ENCODE results near the gene GCLC.

GCLC gene

GRCh38 chr6:53464483-53464882 is 80.4 kb downstream of the GCLC start:
- no peak for DNase-seq (ENCODE audit: low read depth, low spot score)
- H3K27ac ChIP-seq: no peak overlapping the region

- no peak for DNase-seq (ENCODE audit: low read depth, low spot score)
- H3K27ac ChIP-seq: no peak overlapping the region
Observed at GRCh38 chr6:53461696-53462095, 83.2 kb downstream of the GCLC start.

- no peak overlapping the region for H3K27ac ChIP-seq
- no peak for DNase-seq (ENCODE audit: low read depth, low spot score)
Observed at GRCh38 chr6:53461041-53461656, 83.8 kb downstream of the GCLC start.

GRCh38 chr6:53458105-53458866 is 86.6 kb downstream of the GCLC start:
- DNase-seq (ENCODE audit: low read depth, low spot score): no peak
- H3K27ac ChIP-seq: no peak overlapping the region

- H3K27ac ChIP-seq: no peak overlapping the region
- no peak for DNase-seq (ENCODE audit: low read depth, low spot score)
Observed at GRCh38 chr6:53456809-53457208, 88.1 kb downstream of the GCLC start.

- DNase-seq (ENCODE audit: low read depth, low spot score): no peak
- H3K27ac ChIP-seq: no peak overlapping the region
Observed at GRCh38 chr6:53455678-53456077, 89.2 kb downstream of the GCLC start.

- DNase-seq (ENCODE audit: low read depth, low spot score): no peak
- no peak overlapping the region for H3K27ac ChIP-seq
Observed at GRCh38 chr6:53451165-53451564, 93.7 kb downstream of the GCLC start.

- no peak overlapping the region for H3K27ac ChIP-seq
- DNase-seq (ENCODE audit: low read depth, low spot score): no peak
Observed at GRCh38 chr6:53447865-53448264, 97.0 kb downstream of the GCLC start.
